HepG2 (cell line): ENCODE results near the gene UCKL1. TPM values are rescaled to one million over a fixed set of nuclear protein-coding genes. Genes with fewer than 3 reads are reported as not detected.

Source experiments
- CBFB ChIP-seq: sonication (generic); formaldehyde crosslinking; IDR thresholded peaks from 2 replicates; pipeline ENCODE4 v1.4.0; 2020; ENCODE audit warnings: missing genetic modification reagents
- CC2D1A ChIP-seq: sonication (generic); formaldehyde crosslinking; IDR thresholded peaks from 2 replicates; pipeline ENCODE4 v1.8.1; 2023; ENCODE audit warnings: mild to moderate bottlenecking, missing genetic modification reagents
- CCAR2 ChIP-seq: fragments of 200-400 bp; formaldehyde crosslinking; optimal IDR thresholded peaks from 2 replicates; pipeline ENCODE3; 2018; ENCODE audit warnings: low read depth, mild to moderate bottlenecking, low read length, moderate library complexity
- CHD4 ChIP-seq: fragments of 200-600 bp; sonication (generic); IDR thresholded peaks from 2 replicates; pipeline ENCODE4 v1.7.0; 2017; ENCODE audit warnings: mild to moderate bottlenecking, low read length, borderline replicate concordance
- CREB3 ChIP-seq: sonication (generic); formaldehyde crosslinking; IDR thresholded peaks from 2 replicates; pipeline ENCODE4 v1.5.0; 2020; ENCODE audit warnings: missing genetic modification reagents
- LCORL ChIP-seq, 2 experiments: fragments of 450-650 bp in 1 of 2; sonication (generic) in 1 of 2; formaldehyde crosslinking in 1 of 2; IDR thresholded peaks; 2 replicates each; pipeline versions ENCODE4 v1.5.0 to v1.6.1; 2017 to 2020; ENCODE audit warnings: antibody characterized with exemption in 1 of 2, missing genetic modification reagents in 1 of 2
- MBNL3 ChIP-seq: fragments of 250-450 bp; sonication (Bioruptor Pico); conservative IDR thresholded peaks from 2 replicates; pipeline ENCODE4 v1.8.0; 2022; ENCODE audit warnings: mild to moderate bottlenecking, inconsistent platforms
- NBN ChIP-seq: fragments of 450-650 bp; conservative IDR thresholded peaks from 2 replicates; pipeline ENCODE4 v1.6.1; 2017
- NFATC3 ChIP-seq: sonication (generic); formaldehyde crosslinking; IDR thresholded peaks from 2 replicates; pipeline ENCODE4 v1.5.1; 2020; ENCODE audit warnings: mild to moderate bottlenecking, missing genetic modification reagents
- RBM22 ChIP-seq: fragments of 200-400 bp; formaldehyde crosslinking; optimal IDR thresholded peaks from 2 replicates; pipeline ENCODE3; 2017; ENCODE audit warnings: mild to moderate bottlenecking, low read length, moderate library complexity
- RBM39 ChIP-seq: fragments of 200-400 bp; formaldehyde crosslinking; IDR thresholded peaks from one replicate; pipeline ENCODE4 v1.6.1; 2018; ENCODE audit warnings: antibody characterized with exemption, mild to moderate bottlenecking, low read depth, low read length; ENCODE audit not compliant: poor library complexity, severe bottlenecking
- SCMH1 ChIP-seq: sonication (generic); formaldehyde crosslinking; IDR thresholded peaks from 2 replicates; pipeline ENCODE4 v1.9.0; 2021; ENCODE audit warnings: missing genetic modification reagents, mild to moderate bottlenecking, borderline replicate concordance
- ZBTB2 ChIP-seq: sonication (generic); formaldehyde crosslinking; IDR thresholded peaks from 2 replicates; pipeline ENCODE4 v1.8.0; 2022; ENCODE audit warnings: low read depth, missing genetic modification reagents
- ZFP41 ChIP-seq: sonication (generic); formaldehyde crosslinking; IDR thresholded peaks from 2 replicates; pipeline ENCODE4 v1.4.0; 2020; ENCODE audit warnings: mild to moderate bottlenecking, missing genetic modification reagents, borderline replicate concordance
- ZFYVE20 ChIP-seq: sonication (generic); formaldehyde crosslinking; IDR thresholded peaks from 2 replicates; pipeline ENCODE4 v1.8.0; 2023; ENCODE audit warnings: low read depth, mild to moderate bottlenecking, moderate library complexity, missing genetic modification reagents, borderline replicate concordance
- ZNF264 ChIP-seq: sonication (generic); formaldehyde crosslinking; IDR thresholded peaks from 2 replicates; pipeline ENCODE4 v1.4.0; 2020; ENCODE audit warnings: missing genetic modification reagents
- ZNF337 ChIP-seq: sonication (generic); formaldehyde crosslinking; IDR thresholded peaks from 2 replicates; pipeline ENCODE4 v1.5.1; 2020; ENCODE audit warnings: missing genetic modification reagents, low read depth, mild to moderate bottlenecking, borderline replicate concordance
- ZNF547 ChIP-seq: sonication (generic); formaldehyde crosslinking; IDR thresholded peaks from 2 replicates; pipeline ENCODE4 v1.5.1; 2020; ENCODE audit warnings: mild to moderate bottlenecking, missing genetic modification reagents
- ZNF569 ChIP-seq: sonication (generic); formaldehyde crosslinking; IDR thresholded peaks from 2 replicates; pipeline ENCODE4 v1.5.0; 2020; ENCODE audit warnings: mild to moderate bottlenecking, missing genetic modification reagents, moderate library complexity, borderline replicate concordance
- ZNF746 ChIP-seq: sonication (generic); formaldehyde crosslinking; IDR thresholded peaks from 2 replicates; pipeline ENCODE4 v1.8.0; 2022; ENCODE audit warnings: mild to moderate bottlenecking, missing genetic modification reagents
- ZNF761 ChIP-seq: sonication (generic); formaldehyde crosslinking; conservative IDR thresholded peaks from 2 replicates; pipeline ENCODE4 v1.4.0; 2020; ENCODE audit warnings: mild to moderate bottlenecking, missing genetic modification reagents
- polyA plus RNA-seq, 8 experiments: library from polyadenylated mRNA; depleted of rRNA in 3 of 8; stranded (reverse) in 7 of 8; unstranded in 1 of 8; fragments of >200 nt; fragmentation: Illumina TruSeq in 4 of 8; extraction: Trizol in 4 of 8; gene quantifications; 2 replicates each; pipeline versions ENCODE4 v1.2.1 to v1.2.3, GENCODE V29; 2011 to 2016; ENCODE audit warnings: low read depth in 4 of 8, missing spikeins in 1 of 8, mixed read lengths in 1 of 8; ENCODE audit not compliant: insufficient read depth in 1 of 8
- total RNA-seq, 5 experiments: library from RNA; depleted of rRNA; stranded (reverse); fragments of >200 nt; fragmentation: Illumina TruSeq; extraction: Trizol; gene quantifications; 2 replicates each; pipeline ENCODE4 v1.2.3, GENCODE V29; 2016; ENCODE audit warnings: low read depth in 1 of 5
- TF ChIP-seq, protein P1 (sequence below): IDR thresholded peaks from 2 replicates; pipeline ENCODE4 v1.6.1; 2018; ENCODE audit warnings: missing genetic modification reagents, mild to moderate bottlenecking, missing compliant biosample characterization

Gene UCKL1
- total and polyA plus RNA-seq, 2 of the 13 experiments (the other 11 are each of a cell fraction or from before 2014, with no cell fraction given) = 50.2 to 126 TPM

DNA sequence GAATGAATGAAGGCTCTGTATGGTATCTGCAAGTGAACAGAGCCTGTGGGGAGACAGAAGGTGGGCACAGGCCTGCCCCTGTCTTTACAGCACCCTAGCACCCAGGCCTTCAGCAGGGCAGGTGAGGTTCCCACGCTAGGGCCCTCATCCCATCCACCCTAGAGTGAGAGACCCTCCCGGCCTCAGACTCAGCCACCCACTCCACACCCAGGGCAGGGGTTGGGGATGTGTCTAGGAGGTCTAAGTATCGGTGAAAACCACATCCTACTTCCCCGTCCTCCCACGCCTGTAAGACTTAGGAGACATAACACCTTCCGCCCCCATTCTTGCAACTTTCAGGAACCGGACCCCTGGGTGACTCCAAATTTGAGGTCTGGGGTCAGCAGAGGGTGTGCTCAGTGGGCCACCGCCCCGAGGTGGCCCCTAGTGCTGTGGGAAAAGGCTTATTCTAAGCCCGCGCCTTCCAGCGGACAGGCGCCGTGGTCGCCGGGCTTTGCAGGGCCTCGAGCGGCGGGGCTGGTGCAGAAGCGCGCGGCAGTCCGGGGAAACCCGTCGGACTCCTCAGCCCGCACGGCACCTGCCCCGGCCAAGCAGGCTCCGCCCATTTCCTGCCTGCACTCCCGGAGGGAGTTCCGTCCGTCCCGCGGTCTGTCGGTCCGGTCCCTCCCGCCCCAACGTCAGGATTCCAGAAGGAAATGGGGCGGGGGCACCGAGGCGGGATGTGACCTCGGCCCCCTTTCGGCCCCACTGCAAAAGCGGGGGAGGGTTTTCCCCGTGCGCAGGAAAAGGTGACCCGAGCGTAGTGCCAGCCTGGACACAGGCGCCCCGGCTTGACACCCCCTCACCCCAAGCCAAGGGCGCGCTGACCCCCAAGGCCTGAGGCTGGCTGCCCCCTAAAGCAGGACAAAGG is 22.4 kb upstream of the UCKL1 start (continued):
- TF ChIP-seq ZFYVE20 (0 out of 2 replicates have a peak, but pooled peaks have one; percentile 18), SCMH1 (CRISPR knock-in tag) (no peak), ZNF761 (no peak; the same call in 1 of the 2 replicates), ZBTB2 (peak; percentile 98), NBN (no peak), CCAR2 (no peak), RBM39 (peak; percentile 95), ZNF547 (peak; percentile 67; the same call in 1 of the 2 replicates), ZNF569 (no peak), CBFB (CRISPR knock-in tag) (peak; percentile 90), CREB3 (CRISPR knock-in tag) (peak; percentile 89; the same call in 1 of the 2 replicates), CC2D1A (CRISPR knock-in tag) (0 out of 2 replicates have a peak, but pooled peaks have one; percentile 35), CHD4 (no peak), RBM22 (no peak), LCORL (IDR thresholded peaks at IDR 0.05) (no peak), LCORL (CRISPR knock-in tag; IDR thresholded peaks at IDR 0.05) (peak; percentile 96), MBNL3 (CRISPR knock-in tag) (no peak), ZNF264 (CRISPR knock-in tag) (peak; percentile 72; the same call in 1 of the 2 replicates), ZNF746 (peak; percentile 86; the same call in 1 of the 2 replicates), ZFP41 (peak; percentile 95), ZNF337 (CRISPR knock-in tag) (no peak), NFATC3 (peak; percentile 30; the same call in 1 of the 2 replicates)
- TF ChIP-seq, protein P1, sequence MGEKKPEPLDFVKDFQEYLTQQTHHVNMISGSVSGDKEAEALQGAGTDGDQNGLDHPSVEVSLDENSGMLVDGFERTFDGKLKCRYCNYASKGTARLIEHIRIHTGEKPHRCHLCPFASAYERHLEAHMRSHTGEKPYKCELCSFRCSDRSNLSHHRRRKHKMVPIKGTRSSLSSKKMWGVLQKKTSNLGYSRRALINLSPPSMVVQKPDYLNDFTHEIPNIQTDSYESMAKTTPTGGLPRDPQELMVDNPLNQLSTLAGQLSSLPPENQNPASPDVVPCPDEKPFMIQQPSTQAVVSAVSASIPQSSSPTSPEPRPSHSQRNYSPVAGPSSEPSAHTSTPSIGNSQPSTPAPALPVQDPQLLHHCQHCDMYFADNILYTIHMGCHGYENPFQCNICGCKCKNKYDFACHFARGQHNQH (CRISPR knock-in tag) = peak; percentile 96
